ENCODE results near the gene RTN4R.

- TF ChIP-seq CTCF (IDR thresholded peaks at IDR 0.05 in 4 of 5, conservative IDR thresholded peaks at IDR 0.05 in 1 of 5) = no peak
- no peak for TF ChIP-seq POLR2A (IDR thresholded peaks at IDR 0.05)
Observed at GRCh38 chr22:20228055-20228938, 39.8 kb downstream of the RTN4R start.
